ENCODE data around the gene PCDHB6.

DNA sequence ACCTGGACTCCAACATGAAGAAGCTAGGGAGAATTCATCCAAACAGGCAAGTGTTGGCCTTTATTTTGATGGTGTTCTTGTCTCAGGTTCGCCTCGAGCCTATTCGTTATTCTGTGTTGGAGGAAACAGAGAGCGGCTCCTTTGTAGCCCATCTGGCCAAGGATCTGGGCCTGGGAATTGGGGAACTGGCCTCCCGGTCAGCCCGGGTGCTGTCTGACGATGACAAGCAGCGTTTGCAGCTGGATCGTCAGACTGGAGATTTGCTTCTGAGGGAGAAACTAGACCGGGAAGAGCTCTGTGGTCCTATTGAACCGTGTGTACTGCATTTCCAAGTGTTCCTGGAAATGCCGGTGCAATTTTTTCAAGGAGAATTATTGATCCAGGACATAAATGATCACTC is 27.9 kb upstream of the PCDHB6 start:
- TF ChIP-seq, protein P1, sequence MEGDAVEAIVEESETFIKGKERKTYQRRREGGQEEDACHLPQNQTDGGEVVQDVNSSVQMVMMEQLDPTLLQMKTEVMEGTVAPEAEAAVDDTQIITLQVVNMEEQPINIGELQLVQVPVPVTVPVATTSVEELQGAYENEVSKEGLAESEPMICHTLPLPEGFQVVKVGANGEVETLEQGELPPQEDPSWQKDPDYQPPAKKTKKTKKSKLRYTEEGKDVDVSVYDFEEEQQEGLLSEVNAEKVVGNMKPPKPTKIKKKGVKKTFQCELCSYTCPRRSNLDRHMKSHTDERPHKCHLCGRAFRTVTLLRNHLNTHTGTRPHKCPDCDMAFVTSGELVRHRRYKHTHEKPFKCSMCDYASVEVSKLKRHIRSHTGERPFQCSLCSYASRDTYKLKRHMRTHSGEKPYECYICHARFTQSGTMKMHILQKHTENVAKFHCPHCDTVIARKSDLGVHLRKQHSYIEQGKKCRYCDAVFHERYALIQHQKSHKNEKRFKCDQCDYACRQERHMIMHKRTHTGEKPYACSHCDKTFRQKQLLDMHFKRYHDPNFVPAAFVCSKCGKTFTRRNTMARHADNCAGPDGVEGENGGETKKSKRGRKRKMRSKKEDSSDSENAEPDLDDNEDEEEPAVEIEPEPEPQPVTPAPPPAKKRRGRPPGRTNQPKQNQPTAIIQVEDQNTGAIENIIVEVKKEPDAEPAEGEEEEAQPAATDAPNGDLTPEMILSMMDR (IDR thresholded peaks at IDR 0.05): no peak
- no peak for TF ChIP-seq POLR2A (IDR thresholded peaks at IDR 0.05)

Data from esophagus squamous epithelium (tissue), 4 donors.